Fibroblast of villous mesenchyme (primary cell): ENCODE measurements around the gene TENT4A. TPM values are rescaled to one million over a fixed set of nuclear protein-coding genes. Genes with fewer than 3 reads are reported as not detected.

Experiments
- DNase-seq: peaks from one replicate; pipeline ENCODE4 v3.0.0-alpha.2; 2010; ENCODE audit warnings: low read depth
- H3K4me3 ChIP-seq: 2 replicates; pipeline ENCODE4 v1.5.1; 2011; ENCODE audit warnings: low read depth, mild to moderate bottlenecking, low read length
- CTCF ChIP-seq: IDR thresholded peaks from 2 replicates; pipeline ENCODE4 v1.5.1; 2012; ENCODE audit warnings: low read depth, mild to moderate bottlenecking, low read length; ENCODE audit not compliant: insufficient read depth
- total RNA-seq: library from RNA; depleted of rRNA; stranded (reverse); fragments of >200 nt; gene quantifications from 2 replicates; pipeline ENCODE4 v1.2.3, GENCODE V29; 2012

The TENT4A gene
- total RNA-seq, 1 donor, result 23.3 TPM

GRCh38 chr5:6715758-6716628, 2.8 kb downstream of the TENT4A start:
- no peak for TF ChIP-seq CTCF
- peak overlapping the region; percentile 77 for H3K4me3 ChIP-seq
- no peak for DNase-seq

GRCh38 chr5:6716629-6717149, 3.5 kb downstream of the TENT4A start:
- H3K4me3 ChIP-seq, result peak overlapping the region; percentile 77
- TF ChIP-seq CTCF, result no peak
- no peak for DNase-seq

GRCh38 chr5:6717247-6717646, 4.0 kb downstream of the TENT4A start:
- no peak for TF ChIP-seq CTCF
- H3K4me3 ChIP-seq, result no peak overlapping the region
- DNase-seq, result no peak

- no peak overlapping the region for H3K4me3 ChIP-seq
- no peak for TF ChIP-seq CTCF
Measured at GRCh38 chr5:6717687-6718086, 4.5 kb downstream of the TENT4A start.

GRCh38 chr5:6718161-6718681, 5.0 kb downstream of the TENT4A start:
- no peak overlapping the region for H3K4me3 ChIP-seq
- no peak for DNase-seq
- TF ChIP-seq CTCF, result no peak

More at GRCh38 chr5:6717687-6718086, 4.5 kb downstream of the TENT4A start:
- DNase-seq, result no peak

- DNase-seq, result no peak
- H3K4me3 ChIP-seq, result no peak overlapping the region
- no peak for TF ChIP-seq CTCF
Measured at GRCh38 chr5:6718718-6719117, 5.5 kb downstream of the TENT4A start.
